ENCODE results near the gene FAM117A. TPM values are rescaled to one million over a fixed set of nuclear protein-coding genes. Genes with fewer than 3 reads are reported as not detected.

Gene FAM117A
- total and polyA plus RNA-seq, 2 donors (not counting 1 experiment from before 2014, with no cell fraction given), result 93.4 to 162 TPM

- Histone ChIP-seq H3K9me3 (ENCODE audit: control extremely low read depth in 1 of 3, control insufficient read depth in 2 of 3, insufficient read depth in 1 of 3, low read length in 2 of 3) (no peaks in the 10 kb centered on the region), H3K4me3 (ENCODE audit: control extremely low read depth in 1 of 5, extremely low read depth in 1 of 5, insufficient read depth in 1 of 5, low read depth in 2 of 5, low read length in 4 of 5) (no peak overlapping the region), H4K20me1 (ENCODE audit: control insufficient read depth, insufficient read depth, low read length, poor library complexity, severe bottlenecking) (no peaks in the 10 kb centered on the region), H3K79me2 (ENCODE audit: control insufficient read depth, insufficient read depth, low read length) (no peaks in the 10 kb centered on the region), H3K36me3 (replicated peaks in 1 of 2; ENCODE audit: control extremely low read depth in 1 of 2, control insufficient read depth in 1 of 2, extremely low read depth in 1 of 2, insufficient read depth in 2 of 2, low read length in 1 of 2) (peaks cover 0 to 2% of the 10 kb centered on the region in 2 experiments), H3K4me1 (ENCODE audit: control insufficient read depth in 2 of 2, insufficient read depth in 2 of 2, low read length in 2 of 2) (peaks cover 16 to 19% of the 10 kb centered on the region in 2 donors), H2AFZ (ENCODE audit: insufficient read depth, low read depth, low read length, poor library complexity, severe bottlenecking) (no peak overlapping the region), H3K27ac (ENCODE audit: low read length in 2 of 2) (no peak overlapping the region), H3K27me3 (replicated peaks in 1 of 4; ENCODE audit: control extremely low read depth in 1 of 4, control insufficient read depth in 3 of 4, insufficient read depth in 4 of 4, low read length in 3 of 4) (no peaks in the 10 kb centered on the region), H3K4me2 (replicated peaks; ENCODE audit: low read depth, low read length, poor library complexity, severe bottlenecking) (peak overlapping the region; percentile 23), H3K9ac (ENCODE audit: low read length) (no peak overlapping the region)
- peaks cover 17% of the 10 kb centered on the region for H3K4me1 Mint-ChIP-seq
- TF ChIP-seq EZH2 (IDR thresholded peaks at IDR 0.05; ENCODE audit: borderline replicate concordance, insufficient read depth, low read depth, low read length, poor library complexity, severe bottlenecking) (no peak), CTCF (IDR thresholded peaks at IDR 0.05) (peak; percentile 97)
- peak; percentile 83 for DNase-seq
- H3K9me3 Mint-ChIP-seq (ENCODE audit: insufficient read depth), result no peaks in the 10 kb centered on the region
- H3K27me3 Mint-ChIP-seq, result peaks cover 3% of the 10 kb centered on the region
- no peak overlapping the region for H3K27ac Mint-ChIP-seq
- no peak overlapping the region for H3K4me3 Mint-ChIP-seq
- ATAC-seq (ENCODE audit: low read depth), result peak; percentile 80
- ChIA-PET POLR2A (interaction anchor here (1.5 kb wide), 1 partner anchor 13 kb away, joined by 5 read pairs; the partner anchor contains the start of gene SLC35B1), CTCF (interaction anchor here (0.7 to 24.9 kb wide), 21 partner anchors 8 to 302 kb away, joined by 3 to 485 read pairs (median 4); partner anchors contain the start of genes NXPH3, SLC35B1 and SPOP)
- WGBS (ENCODE audit: insufficient coverage), result 29% methylated on average over 12 of the region's 16 CpGs
- intact Hi-C loops (cut with micrococcal nuclease), result loop anchor here (1.0 kb wide), 2 partner anchors 17 to 125 kb away; partner anchors contain the start of gene SPOP
Measured at GRCh38 chr17:49694847-49695697, 68.9 kb downstream of the FAM117A start.

- ChIA-PET CTCF (interaction anchor here (24.9 kb wide), 1 partner anchor 124 kb away, joined by 485 read pairs; the partner anchor contains the start of gene NXPH3), POLR2A (no interaction called here)
- Histone ChIP-seq H3K79me2 (ENCODE audit: control insufficient read depth, insufficient read depth, low read length) (no peaks in the 10 kb centered on the region), H2AFZ (ENCODE audit: insufficient read depth, low read depth, low read length, poor library complexity, severe bottlenecking) (no peak overlapping the region), H3K4me3 (ENCODE audit: control extremely low read depth in 1 of 5, extremely low read depth in 1 of 5, insufficient read depth in 1 of 5, low read depth in 2 of 5, low read length in 4 of 5) (no peak overlapping the region), H3K4me1 (ENCODE audit: control insufficient read depth in 2 of 2, insufficient read depth in 2 of 2, low read length in 2 of 2) (peaks cover 22 to 33% of the 10 kb centered on the region in 2 donors), H3K9ac (ENCODE audit: low read length) (no peak overlapping the region), H3K27ac (ENCODE audit: low read length in 2 of 2) (no peak overlapping the region), H3K27me3 (replicated peaks in 1 of 4; ENCODE audit: control extremely low read depth in 1 of 4, control insufficient read depth in 3 of 4, insufficient read depth in 4 of 4, low read length in 3 of 4) (no peaks in the 10 kb centered on the region), H3K9me3 (ENCODE audit: control extremely low read depth in 1 of 3, control insufficient read depth in 2 of 3, insufficient read depth in 1 of 3, low read length in 2 of 3) (no peaks in the 10 kb centered on the region), H4K20me1 (ENCODE audit: control insufficient read depth, insufficient read depth, low read length, poor library complexity, severe bottlenecking) (no peaks in the 10 kb centered on the region), H3K4me2 (replicated peaks; ENCODE audit: low read depth, low read length, poor library complexity, severe bottlenecking) (no peak overlapping the region), H3K36me3 (replicated peaks in 1 of 2; ENCODE audit: control extremely low read depth in 1 of 2, control insufficient read depth in 1 of 2, extremely low read depth in 1 of 2, insufficient read depth in 2 of 2, low read length in 1 of 2) (no peaks in the 10 kb centered on the region)
- Mint-ChIP-seq H3K9me3 (ENCODE audit: insufficient read depth) (no peaks in the 10 kb centered on the region), H3K27me3 (peaks cover 3% of the 10 kb centered on the region), H3K27ac (no peak overlapping the region), H3K4me3 (no peak overlapping the region), H3K4me1 (peaks cover 28% of the 10 kb centered on the region)
- ATAC-seq (ENCODE audit: low read depth) (no peak), DNase-seq (no peak)
- 86% methylated on average over 1 of the region's 4 CpGs for WGBS (ENCODE audit: insufficient coverage)
- TF ChIP-seq EZH2 (IDR thresholded peaks at IDR 0.05; ENCODE audit: borderline replicate concordance, insufficient read depth, low read depth, low read length, poor library complexity, severe bottlenecking), result no peak
- no peak for TF ChIP-seq CTCF (IDR thresholded peaks at IDR 0.05)
- intact Hi-C loops (cut with micrococcal nuclease), result no loop called here
Measured at GRCh38 chr17:49692751-49693150, 71.2 kb downstream of the FAM117A start.

Data from B cell (primary cell).